Activated gamma-delta T cell treated with Interleukin-2 at 50 U/mL for 16 hours (primary cell): ENCODE measurements around the gene RNF181.

Experiments
- DNase-seq: peaks from one replicate; pipeline ENCODE4 v3.0.0-alpha.2; 2020

RNF181 gene

GRCh38 chr2:85619617-85620016 is 24.1 kb downstream of the RNF181 start:
- no peak for DNase-seq

GRCh38 chr2:85621338-85621737 is 25.8 kb downstream of the RNF181 start:
- DNase-seq = no peak

GRCh38 chr2:85623991-85624390 is 28.4 kb downstream of the RNF181 start:
- DNase-seq = no peak

- DNase-seq = no peak
These were observed 33.1 kb downstream of the RNF181 start for GRCh38 chr2:85628658-85629057.

- DNase-seq = no peak
These were observed 35.8 kb downstream of the RNF181 start for GRCh38 chr2:85631316-85631715.

GRCh38 chr2:85635011-85635410 is 39.5 kb downstream of the RNF181 start:
- no peak for DNase-seq

GRCh38 chr2:85635636-85636035 is 40.1 kb downstream of the RNF181 start:
- no peak for DNase-seq

GRCh38 chr2:85642725-85643124 is 47.2 kb downstream of the RNF181 start:
- no peak for DNase-seq

GRCh38 chr2:85644909-85645308 is 49.4 kb downstream of the RNF181 start:
- DNase-seq = no peak

GRCh38 chr2:85646166-85646565 is 50.6 kb downstream of the RNF181 start:
- DNase-seq = no peak
